CD4-positive, alpha-beta T cell treated with Interleukin-6 for 4 hours (primary cell): ENCODE measurements around the gene ST7.

Source experiments
- DNase-seq: peaks from one replicate; pipeline ENCODE4 v3.0.0-alpha.2; 2020; ENCODE audit warnings: mixed read lengths

The ST7 gene

DNA sequence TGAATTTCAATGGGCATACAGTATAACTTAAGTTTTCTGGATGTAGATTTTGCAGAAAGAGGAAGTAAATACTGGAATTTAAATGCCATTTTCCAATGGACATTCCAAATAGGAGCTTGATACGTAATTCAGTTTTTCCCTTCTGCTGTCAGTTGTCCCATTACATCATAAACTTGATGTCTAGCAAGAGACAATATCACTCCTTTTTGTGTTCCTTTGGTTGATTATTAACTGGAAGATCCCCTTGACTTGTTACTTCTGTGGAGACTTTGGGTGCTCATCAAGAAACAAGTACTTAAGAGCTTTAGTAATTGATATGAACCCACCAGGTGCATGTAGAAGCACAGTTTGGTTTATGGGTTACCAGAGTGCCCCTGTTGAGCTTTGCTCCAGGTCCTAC lies 116.1 kb downstream of the ST7 start:
- DNase-seq = no peak

DNA sequence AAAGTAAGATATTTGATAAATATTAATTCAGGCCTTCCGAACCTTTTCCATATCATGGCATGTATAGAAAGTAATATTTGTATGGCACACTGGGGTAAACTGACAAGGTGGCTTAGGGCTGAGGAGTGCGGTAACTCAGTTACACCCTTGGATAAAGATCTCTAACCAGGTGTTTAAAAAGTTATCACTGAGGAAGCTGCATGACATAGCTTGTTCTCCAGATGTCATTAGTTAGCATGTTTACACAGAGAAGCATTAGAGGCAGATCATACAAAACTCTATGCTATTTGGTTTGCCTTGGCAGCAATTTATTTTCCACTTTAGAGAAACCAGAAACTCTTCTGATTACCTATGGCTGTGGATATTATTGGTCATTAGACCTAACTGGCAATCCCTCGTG lies 118.2 kb downstream of the ST7 start:
- no peak for DNase-seq

DNA sequence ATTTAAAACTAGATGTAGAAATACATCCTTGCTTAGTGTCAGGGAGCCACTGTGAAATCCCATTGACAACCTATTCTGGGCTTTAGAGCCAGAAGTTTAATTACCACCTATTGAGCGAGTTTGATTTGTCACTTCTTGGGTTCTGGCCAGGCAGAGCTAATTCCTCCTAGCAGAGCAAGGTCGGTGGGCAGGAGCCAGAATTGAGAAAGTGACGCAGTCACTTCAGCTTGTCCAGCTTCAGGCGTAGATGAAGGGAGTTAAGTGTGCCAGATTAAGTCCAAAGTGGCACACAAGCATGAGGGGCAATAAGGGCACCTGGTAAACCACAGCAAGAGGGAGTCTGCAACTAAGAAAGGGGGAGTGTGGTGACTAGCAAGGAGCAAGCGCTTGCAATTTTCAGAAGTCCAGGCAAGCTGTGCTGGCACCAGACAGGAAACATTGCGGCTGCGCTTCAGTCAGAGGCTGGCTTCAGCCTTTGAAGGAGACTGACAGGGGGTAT lies 119.4 kb downstream of the ST7 start:
- DNase-seq = no peak

DNA sequence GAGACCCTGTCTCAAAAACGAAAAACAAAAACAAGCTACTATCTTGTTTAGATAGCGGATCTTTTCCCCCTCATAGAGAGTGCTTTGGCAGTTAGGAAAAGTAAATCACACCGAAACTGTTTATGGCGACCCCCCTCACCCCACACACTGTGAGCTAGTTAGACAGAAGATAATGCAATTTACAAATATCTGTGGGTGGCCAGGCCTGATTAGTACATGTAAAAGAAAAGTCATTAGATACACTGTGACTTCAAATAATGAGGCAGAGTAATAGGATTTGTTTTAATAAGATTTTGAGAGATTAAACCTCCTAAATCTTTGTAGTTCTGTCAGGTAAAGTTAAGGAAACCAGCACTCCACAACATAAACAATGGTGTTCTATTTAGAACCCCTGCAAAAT lies 121.1 kb downstream of the ST7 start:
- DNase-seq = no peak

DNA sequence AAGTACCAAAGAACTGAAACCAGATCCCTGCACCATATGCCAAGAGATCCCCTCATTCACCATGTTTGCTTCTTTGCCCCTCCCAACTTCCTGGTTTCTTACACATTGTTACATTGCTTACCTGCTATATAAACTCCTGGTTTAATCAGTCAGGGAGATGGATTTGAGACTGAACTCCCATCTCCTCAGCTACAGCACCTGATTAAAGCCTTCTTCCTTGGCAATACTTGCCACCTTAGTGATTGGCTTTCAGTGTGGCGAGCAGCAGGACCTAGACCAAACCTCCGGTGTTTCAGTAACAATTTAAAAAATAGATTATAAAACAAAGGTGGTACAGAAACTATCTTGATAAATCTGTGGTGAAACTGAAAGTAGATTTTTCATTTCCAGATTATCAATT lies 122.6 kb downstream of the ST7 start:
- DNase-seq = no peak

- no peak for DNase-seq
Measured at GRCh38 chr7:117076426-117076943, 123.2 kb downstream of the ST7 start.

GRCh38 chr7:117077658-117078057 lies 124.4 kb downstream of the ST7 start:
- no peak for DNase-seq

DNA sequence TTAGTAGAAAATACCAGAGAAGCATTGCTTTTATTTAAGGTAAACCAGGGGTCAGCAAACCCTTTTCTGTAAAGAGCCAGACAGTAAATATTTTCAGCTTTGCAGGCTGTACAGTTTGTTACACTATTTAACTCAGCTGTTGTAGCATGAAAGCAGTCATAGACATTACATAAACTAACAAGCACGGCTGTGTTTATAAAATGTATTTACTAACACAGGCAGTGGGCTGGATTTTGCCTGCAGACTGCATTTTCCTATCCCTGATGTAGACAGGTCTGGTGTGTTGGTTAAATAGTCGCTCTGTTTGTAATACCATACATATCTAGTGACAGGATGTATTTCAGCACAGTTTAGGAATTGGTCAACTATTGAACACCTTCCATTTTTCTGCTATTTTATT lies 129.3 kb downstream of the ST7 start:
- no peak for DNase-seq

DNA sequence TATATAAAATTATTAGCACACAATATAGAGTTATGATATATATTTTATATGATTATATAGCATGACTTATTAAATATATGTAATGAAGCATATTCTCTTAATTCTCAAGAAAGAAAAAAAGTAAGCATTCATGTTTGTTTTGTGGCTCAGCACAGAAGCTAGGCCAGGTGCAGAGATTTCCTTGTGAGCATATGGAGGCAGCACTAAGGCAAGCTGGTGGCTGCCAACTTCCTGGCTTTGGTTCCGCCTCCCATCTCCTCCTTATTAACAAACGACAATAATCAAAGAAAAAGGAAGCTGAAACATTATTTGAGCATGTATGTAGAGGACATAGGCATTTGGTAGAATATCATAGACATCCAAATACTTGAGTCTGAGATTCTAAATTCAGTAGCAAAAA lies 130.3 kb downstream of the ST7 start:
- DNase-seq = no peak

- no peak for DNase-seq
Measured at GRCh38 chr7:117084286-117084685, 131.0 kb downstream of the ST7 start.

- no peak for DNase-seq
Measured at GRCh38 chr7:117085275-117085674, 132.0 kb downstream of the ST7 start.

- DNase-seq = no peak
Measured at GRCh38 chr7:117085769-117086463, 132.6 kb downstream of the ST7 start.

GRCh38 chr7:117086788-117087187 lies 133.5 kb downstream of the ST7 start:
- no peak for DNase-seq

- DNase-seq = no peak
Measured at GRCh38 chr7:117087639-117088396, 134.5 kb downstream of the ST7 start.

- no peak for DNase-seq
Measured at GRCh38 chr7:117088623-117089194, 135.4 kb downstream of the ST7 start.

- DNase-seq = no peak
Measured at GRCh38 chr7:117090791-117091190, 137.5 kb downstream of the ST7 start.

DNA sequence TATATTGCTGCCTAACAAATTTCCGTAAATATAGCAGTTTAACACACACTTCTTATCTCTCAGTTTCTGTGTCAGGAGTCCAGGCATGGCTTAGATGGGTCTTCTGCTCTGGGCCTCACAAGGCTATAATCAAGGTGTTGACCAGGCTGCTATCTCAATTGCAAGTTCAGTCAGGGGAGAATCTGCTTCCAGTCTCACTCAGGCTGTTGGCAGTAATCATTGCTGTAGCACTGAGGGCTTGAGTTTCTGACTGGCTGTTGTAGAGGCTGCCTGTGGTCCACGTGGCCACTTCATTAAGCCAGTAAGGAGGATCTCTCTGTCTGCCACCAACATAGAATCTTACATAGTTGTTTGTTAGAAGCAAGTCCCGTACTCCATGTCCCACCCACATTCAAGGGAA lies 138.4 kb downstream of the ST7 start:
- no peak for DNase-seq

DNA sequence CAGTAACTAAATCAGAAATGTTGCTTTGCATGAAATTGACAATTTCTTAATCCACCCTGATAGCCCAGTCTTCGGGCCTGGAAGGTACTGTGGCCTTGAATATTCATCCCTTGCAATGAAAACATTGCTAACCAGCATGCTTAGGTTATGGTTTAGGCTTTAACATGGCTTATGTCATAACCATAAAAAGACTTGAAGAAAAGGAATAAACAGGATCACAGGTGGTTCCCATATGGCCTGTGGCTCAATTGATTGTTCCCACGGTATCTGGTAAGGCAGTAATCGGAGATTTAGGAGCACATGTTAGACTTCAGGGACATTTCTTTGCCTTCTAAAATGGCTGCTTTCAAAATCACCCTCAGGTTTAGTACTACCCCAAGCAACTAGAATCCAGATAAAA lies 139.5 kb downstream of the ST7 start:
- no peak for DNase-seq

DNA sequence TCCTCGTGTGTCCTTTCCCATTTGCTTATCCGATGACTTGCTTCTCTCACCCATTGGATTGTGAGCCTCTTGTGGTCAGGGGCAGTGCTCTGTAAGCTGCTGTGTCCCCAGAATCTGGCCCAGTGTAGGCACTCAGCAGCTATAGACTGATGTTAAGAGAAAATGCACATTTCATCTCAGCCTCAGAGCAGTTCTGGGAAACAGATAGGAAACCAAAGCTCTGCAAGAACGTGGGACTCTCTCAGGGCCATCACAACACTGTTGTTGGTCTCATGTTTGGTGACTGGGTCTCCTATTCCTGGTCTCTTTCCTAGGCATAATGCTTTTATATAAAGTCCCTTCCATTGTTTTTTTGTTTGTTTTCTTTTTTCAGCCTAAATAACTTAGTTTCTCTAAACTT lies 141.2 kb downstream of the ST7 start:
- no peak for DNase-seq

- DNase-seq = no peak
Measured at GRCh38 chr7:117095055-117095454, 141.8 kb downstream of the ST7 start.

DNA sequence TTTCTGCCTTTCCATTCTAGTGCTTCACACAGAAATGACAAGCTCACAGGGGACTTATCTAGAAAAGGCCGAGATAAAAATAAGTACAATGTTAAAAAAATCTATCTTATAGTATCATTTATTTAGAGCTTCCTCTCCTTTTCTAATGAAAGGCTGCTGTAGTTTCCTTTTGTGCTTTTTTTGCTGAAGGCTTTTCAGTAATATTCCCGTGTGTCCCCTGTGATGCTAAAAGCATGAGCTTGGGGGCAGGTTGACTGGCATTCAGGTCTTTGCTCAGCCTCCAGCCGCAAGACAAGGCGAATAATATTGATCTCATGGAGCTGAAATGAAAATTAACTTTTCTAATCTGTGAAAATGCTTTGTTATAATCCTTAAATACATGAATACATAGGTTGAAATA lies 143.0 kb downstream of the ST7 start:
- DNase-seq = no peak

- no peak for DNase-seq
Measured at GRCh38 chr7:117096942-117097341, 143.6 kb downstream of the ST7 start.

DNA sequence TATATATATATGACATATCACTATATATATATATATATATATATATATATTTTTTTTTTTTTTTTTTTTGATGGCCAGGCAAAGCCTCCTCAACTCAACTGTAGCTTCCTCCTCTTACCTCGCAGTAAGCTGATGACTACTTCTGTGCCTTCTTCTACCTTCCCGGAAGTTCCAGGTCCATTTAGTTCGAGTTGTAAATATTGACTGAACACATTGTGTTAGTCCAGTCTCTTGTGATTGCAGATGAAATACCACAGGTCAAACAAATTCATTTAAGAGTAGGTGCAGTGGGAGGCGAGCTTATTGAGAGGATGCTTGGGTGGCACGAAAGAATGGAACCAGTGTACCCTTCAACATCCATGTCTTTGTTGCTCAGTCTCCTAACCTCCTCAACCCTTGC lies 144.6 kb downstream of the ST7 start:
- DNase-seq = no peak

DNA sequence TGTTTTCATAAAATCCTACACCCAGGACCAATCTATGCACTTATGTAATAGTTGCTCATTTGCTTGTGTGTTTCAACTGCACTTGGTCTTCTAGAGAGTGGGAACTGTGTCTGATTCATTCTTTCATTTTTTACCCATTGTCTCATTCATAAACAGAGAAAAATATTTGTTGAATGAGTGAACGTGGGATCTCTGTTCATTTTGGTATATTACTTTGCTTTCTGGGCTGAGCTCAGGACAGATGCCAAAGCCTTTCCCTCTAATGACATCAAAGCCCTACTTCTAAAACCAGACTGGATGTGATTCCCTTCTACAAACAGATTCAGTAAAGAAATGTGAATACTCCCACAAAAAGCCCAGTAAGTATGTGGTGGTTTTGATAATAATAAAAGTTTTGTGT lies 145.2 kb downstream of the ST7 start:
- DNase-seq = no peak
